ENCODE measurements around the gene TMEM184B. TPM values are rescaled to one million over a fixed set of nuclear protein-coding genes. Genes with fewer than 3 reads are reported as not detected.
A peak's percentile ranks its signal among the peaks of the same experiment; 100 is the strongest.

Gene TMEM184B
- total RNA-seq, 3 donors from 2014 or later (not counting 1 experiment from before 2014, with no cell fraction given): 58.1 to 72.5 (median 68.6) TPM

DNA sequence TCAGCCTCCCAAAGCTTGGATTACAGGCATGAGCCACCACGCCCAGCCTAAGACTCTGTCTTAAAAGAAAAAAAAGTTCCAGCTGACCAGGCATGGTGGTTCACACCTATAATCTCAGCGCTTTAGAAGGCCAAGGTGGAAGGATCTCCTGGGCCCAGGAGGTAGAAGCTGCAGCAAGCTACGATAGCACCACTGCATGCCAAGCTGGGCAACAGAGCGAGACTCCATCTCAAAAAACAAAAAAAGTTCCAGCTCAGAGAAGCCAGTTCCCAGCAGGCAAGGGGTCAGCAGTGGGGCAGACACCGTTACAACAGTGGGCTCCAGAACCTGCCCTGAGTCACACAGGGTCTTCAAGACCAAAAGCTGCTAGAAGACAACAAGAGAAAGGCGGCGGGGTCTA is 3.3 kb downstream of the TMEM184B start:
- no peaks in the 10 kb centered on the region for H3K27me3 Mint-ChIP-seq (ENCODE audit: low read depth in 2 of 2)
- peaks cover 86% of the 10 kb centered on the region for H3K4me1 ChIP-seq (ENCODE audit: control insufficient read depth, insufficient read depth, low read length)
- H3K27me3 ChIP-seq (ENCODE audit: control insufficient read depth, insufficient read depth, low read length): no peaks in the 10 kb centered on the region
- no peaks in the 10 kb centered on the region for H3K36me3 ChIP-seq (ENCODE audit: control insufficient read depth, insufficient read depth, low read length)
- H3K36me3 Mint-ChIP-seq: no peaks in the 10 kb centered on the region
- H3K4me3 Mint-ChIP-seq: no peak overlapping the region
- no peaks in the 10 kb centered on the region for H3K9me3 ChIP-seq (ENCODE audit: control insufficient read depth, insufficient read depth, low read length)
- DNase-seq (no peak), ATAC-seq (no peak)
- no peak overlapping the region for H3K4me3 ChIP-seq (ENCODE audit: low read length)
- TF ChIP-seq, protein P1, sequence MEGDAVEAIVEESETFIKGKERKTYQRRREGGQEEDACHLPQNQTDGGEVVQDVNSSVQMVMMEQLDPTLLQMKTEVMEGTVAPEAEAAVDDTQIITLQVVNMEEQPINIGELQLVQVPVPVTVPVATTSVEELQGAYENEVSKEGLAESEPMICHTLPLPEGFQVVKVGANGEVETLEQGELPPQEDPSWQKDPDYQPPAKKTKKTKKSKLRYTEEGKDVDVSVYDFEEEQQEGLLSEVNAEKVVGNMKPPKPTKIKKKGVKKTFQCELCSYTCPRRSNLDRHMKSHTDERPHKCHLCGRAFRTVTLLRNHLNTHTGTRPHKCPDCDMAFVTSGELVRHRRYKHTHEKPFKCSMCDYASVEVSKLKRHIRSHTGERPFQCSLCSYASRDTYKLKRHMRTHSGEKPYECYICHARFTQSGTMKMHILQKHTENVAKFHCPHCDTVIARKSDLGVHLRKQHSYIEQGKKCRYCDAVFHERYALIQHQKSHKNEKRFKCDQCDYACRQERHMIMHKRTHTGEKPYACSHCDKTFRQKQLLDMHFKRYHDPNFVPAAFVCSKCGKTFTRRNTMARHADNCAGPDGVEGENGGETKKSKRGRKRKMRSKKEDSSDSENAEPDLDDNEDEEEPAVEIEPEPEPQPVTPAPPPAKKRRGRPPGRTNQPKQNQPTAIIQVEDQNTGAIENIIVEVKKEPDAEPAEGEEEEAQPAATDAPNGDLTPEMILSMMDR (IDR thresholded peaks at IDR 0.05): no peak
- no peaks in the 10 kb centered on the region for H3K9me3 Mint-ChIP-seq
- peaks cover 69 to 80% of the 10 kb centered on the region in 2 donors for H3K4me1 Mint-ChIP-seq
- WGBS (ENCODE audit: insufficient coverage): 87% methylated on average over 7 of the region's 7 CpGs
- peak overlapping the region; percentile 92 to 96 for H3K27ac Mint-ChIP-seq
- intact Hi-C loops (cut with micrococcal nuclease): loop anchor here (10.0 kb wide), 1 partner anchor 95 kb away; no protein-coding TSS in a partner anchor
- no peak overlapping the region for H3K27ac ChIP-seq (ENCODE audit: low read length)

DNA sequence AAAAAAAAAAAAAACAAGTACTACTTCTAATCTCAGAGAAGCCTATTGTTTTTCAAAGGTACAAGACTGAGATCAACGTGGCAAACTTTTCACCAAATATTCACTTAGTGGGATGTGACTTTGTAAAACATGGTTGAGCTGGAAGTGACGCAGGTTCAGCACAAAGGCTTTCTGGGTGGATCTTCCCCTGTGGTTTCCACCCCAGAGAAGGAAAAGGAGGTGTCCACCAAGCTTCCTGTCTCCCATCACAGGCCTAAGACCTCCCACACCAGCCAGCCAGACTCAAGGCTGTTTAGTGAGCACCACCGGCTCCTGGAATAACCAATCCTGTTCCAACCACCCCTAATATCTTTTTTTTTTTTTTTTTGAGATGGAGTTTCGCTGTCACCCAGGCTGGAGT is 5.7 kb downstream of the TMEM184B start:
- H3K27ac Mint-ChIP-seq: peak overlapping the region; percentile 82 to 92
- peak; percentile 55 to 89 for DNase-seq
- peak; percentile 92 to 97 (median 97) for ATAC-seq
- no peaks in the 10 kb centered on the region for H3K27me3 Mint-ChIP-seq (ENCODE audit: low read depth in 2 of 2)
- H3K9me3 Mint-ChIP-seq: no peaks in the 10 kb centered on the region
- H3K27ac ChIP-seq (ENCODE audit: low read length): peak overlapping the region; percentile 74
- H3K4me3 ChIP-seq (ENCODE audit: low read length): no peak overlapping the region
- H3K36me3 ChIP-seq (ENCODE audit: control insufficient read depth, insufficient read depth, low read length): no peaks in the 10 kb centered on the region
- intact Hi-C loops (cut with micrococcal nuclease): loop anchor here (2.0 to 10.0 kb wide), 2 partner anchors 48 to 92 kb away; no protein-coding TSS in a partner anchor
- H3K36me3 Mint-ChIP-seq: no peaks in the 10 kb centered on the region
- TF ChIP-seq, protein P1 (IDR thresholded peaks at IDR 0.05): no peak
- H3K27me3 ChIP-seq (ENCODE audit: control insufficient read depth, insufficient read depth, low read length): no peaks in the 10 kb centered on the region
- H3K4me1 Mint-ChIP-seq: peaks cover 67 to 82% of the 10 kb centered on the region in 2 donors
- H3K9me3 ChIP-seq (ENCODE audit: control insufficient read depth, insufficient read depth, low read length): no peaks in the 10 kb centered on the region
- 42% methylated on average over 3 of the region's 4 CpGs for WGBS (ENCODE audit: insufficient coverage)
- H3K4me1 ChIP-seq (ENCODE audit: control insufficient read depth, insufficient read depth, low read length): peaks cover 81% of the 10 kb centered on the region
- H3K4me3 Mint-ChIP-seq: peak overlapping the region; percentile 85

DNA sequence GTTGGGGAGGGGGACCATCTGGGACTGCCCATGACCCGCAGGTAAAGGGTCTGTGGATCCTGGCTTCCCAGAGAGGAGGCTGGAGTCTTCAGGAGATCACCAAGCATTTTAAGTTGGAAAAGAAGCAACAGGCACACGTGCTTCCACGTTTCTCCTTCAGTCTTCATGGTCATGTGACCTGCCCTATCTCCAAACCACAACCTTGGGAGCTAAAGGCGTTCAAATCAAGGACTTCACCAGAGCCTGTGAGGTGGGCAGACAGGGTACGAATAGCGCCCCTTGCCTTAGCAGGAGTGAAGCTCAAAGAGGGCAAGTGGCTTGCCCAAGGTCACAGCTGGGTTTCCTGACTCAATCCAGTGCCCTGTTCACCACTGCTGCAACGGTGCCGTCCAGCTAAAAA is 6.7 kb downstream of the TMEM184B start:
- peak overlapping the region; percentile 74 for H3K27ac ChIP-seq (ENCODE audit: low read length)
- peaks cover 67 to 82% of the 10 kb centered on the region in 2 donors for H3K4me1 Mint-ChIP-seq

More for the DNA sequence above, 6.7 kb downstream of the TMEM184B start:
- intact Hi-C loops (cut with micrococcal nuclease): loop anchor here (2.0 to 10.0 kb wide), 2 partner anchors 49 to 91 kb away; no protein-coding TSS in a partner anchor
- ATAC-seq (no peak), DNase-seq (no peak)
- Histone ChIP-seq H3K9me3 (ENCODE audit: control insufficient read depth, insufficient read depth, low read length) (no peaks in the 10 kb centered on the region), H3K36me3 (ENCODE audit: control insufficient read depth, insufficient read depth, low read length) (no peaks in the 10 kb centered on the region), H3K4me1 (ENCODE audit: control insufficient read depth, insufficient read depth, low read length) (peaks cover 77% of the 10 kb centered on the region), H3K4me3 (ENCODE audit: low read length) (no peak overlapping the region), H3K27me3 (ENCODE audit: control insufficient read depth, insufficient read depth, low read length) (no peaks in the 10 kb centered on the region)
- TF ChIP-seq, protein P1 (IDR thresholded peaks at IDR 0.05): no peak
- no peaks in the 10 kb centered on the region for H3K9me3 Mint-ChIP-seq
- H3K36me3 Mint-ChIP-seq: no peaks in the 10 kb centered on the region
- no peaks in the 10 kb centered on the region for H3K27me3 Mint-ChIP-seq (ENCODE audit: low read depth in 2 of 2)
- H3K4me3 Mint-ChIP-seq: no peak overlapping the region
- 49% methylated on average over 8 of the region's 8 CpGs for WGBS (ENCODE audit: insufficient coverage)
- H3K27ac Mint-ChIP-seq: peak overlapping the region; percentile 82 to 92
